ENCODE results near the gene RNF168. TPM values are rescaled to one million over a fixed set of nuclear protein-coding genes. Genes with fewer than 3 reads are reported as not detected.
"Not testable (repeated sequence)": the region's sequence is repeated elsewhere in the genome, so short reads cannot be mapped to it uniquely, and the experiment has no call there.

RNF168 gene
- polyA plus RNA-seq, 2 of the 4 experiments (the other 2 are of a cell fraction), result 3.8 to 5.9 TPM

DNA sequence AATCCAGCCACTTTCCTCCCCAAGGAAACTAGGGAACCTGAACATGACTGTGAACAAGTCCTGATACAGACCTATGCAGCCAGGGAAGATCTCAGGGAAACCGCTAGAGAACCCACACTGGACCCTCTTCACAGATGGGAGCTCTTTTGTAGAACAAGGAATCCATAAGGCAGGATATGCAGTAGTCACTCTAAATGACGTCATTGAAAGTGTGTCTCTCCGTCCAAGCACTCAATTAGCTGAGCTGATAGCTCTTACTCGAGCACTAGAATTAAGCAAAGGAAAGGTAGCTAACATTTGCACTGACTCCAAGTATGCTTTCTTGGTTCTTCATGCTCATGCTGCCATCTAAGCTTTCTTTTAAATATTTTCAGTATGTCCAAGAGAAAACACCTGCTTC is 21.6 kb upstream of the RNF168 start:
- Histone ChIP-seq H3K4me1 (peaks cover 9% of the 10 kb centered on the region), H3K27ac (no peak overlapping the region), H3K9me3 (peaks cover 20% of the 10 kb centered on the region), H3K4me2 (no peak overlapping the region), H3K4me3 (no peak overlapping the region)
- ChIA-PET CTCF (interaction anchor here (0.7 kb wide), 1 partner anchor 15 kb away, joined by 3 read pairs; no protein-coding TSS in a partner anchor), POLR2A (no interaction called here)
- WGBS (ENCODE audit: missing lambda C conversion rate), result 70% methylated on average over 4 of the region's 4 CpGs
- TF ChIP-seq MAX (IDR thresholded peaks at IDR 0.05) (no peak), EHMT2 (IDR thresholded peaks at IDR 0.05; ENCODE audit: low read depth) (no peak), CHD2 (IDR thresholded peaks at IDR 0.05; ENCODE audit: low read length, partially characterized antibody) (no peak), REST (IDR thresholded peaks at IDR 0.05) (no peak), CHD4 (IDR thresholded peaks at IDR 0.05; ENCODE audit: borderline replicate concordance) (no peak), RCOR1 (IDR thresholded peaks at IDR 0.05; ENCODE audit: low read depth, low read length) (no peak), TP53 (CRISPR knock-in tag; IDR thresholded peaks at IDR 0.05) (no peak), HOXB5 (CRISPR knock-in tag; IDR thresholded peaks at IDR 0.05) (no peak), MAZ (IDR thresholded peaks at IDR 0.05; ENCODE audit: borderline replicate concordance, low read depth, low read length) (no peak), RARB (CRISPR knock-in tag; IDR thresholded peaks at IDR 0.05) (no peak), POLR2AphosphoS2 (conservative IDR thresholded peaks at IDR 0.05; ENCODE audit: low read length) (no peak), PBX3 (IDR thresholded peaks at IDR 0.05) (no peak), RNF2 (IDR thresholded peaks at IDR 0.05; ENCODE audit: borderline replicate concordance, low read depth) (no peak)
- TF ChIP-seq, protein P1, sequence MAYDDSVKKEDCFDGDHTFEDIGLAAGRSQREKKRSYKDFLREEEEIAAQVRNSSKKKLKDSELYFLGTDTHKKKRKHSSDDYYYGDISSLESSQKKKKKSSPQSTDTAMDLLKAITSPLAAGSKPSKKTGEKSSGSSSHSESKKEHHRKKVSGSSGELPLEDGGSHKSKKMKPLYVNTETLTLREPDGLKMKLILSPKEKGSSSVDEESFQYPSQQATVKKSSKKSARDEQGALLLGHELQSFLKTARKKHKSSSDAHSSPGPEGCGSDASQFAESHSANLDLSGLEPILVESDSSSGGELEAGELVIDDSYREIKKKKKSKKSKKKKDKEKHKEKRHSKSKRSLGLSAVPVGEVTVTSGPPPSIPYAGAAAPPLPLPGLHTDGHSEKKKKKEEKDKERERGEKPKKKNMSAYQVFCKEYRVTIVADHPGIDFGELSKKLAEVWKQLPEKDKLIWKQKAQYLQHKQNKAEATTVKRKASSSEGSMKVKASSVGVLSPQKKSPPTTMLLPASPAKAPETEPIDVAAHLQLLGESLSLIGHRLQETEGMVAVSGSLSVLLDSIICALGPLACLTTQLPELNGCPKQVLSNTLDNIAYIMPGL (CRISPR knock-in tag; IDR thresholded peaks at IDR 0.05; ENCODE audit: borderline replicate concordance), result no peak
- DNase-seq (ENCODE audit: low read depth in 1 of 2, low spot score in 1 of 2), result no peak
- ATAC-seq, result no peak
- FAIRE-seq, result no peak

- POLR2A ChIA-PET, result no interaction called here
- peaks cover 9% of the 10 kb centered on the region for H3K4me1 ChIP-seq
- no peak for ATAC-seq
Observed at GRCh38 chr3:196524527-196524926, 21.0 kb upstream of the RNF168 start.

GRCh38 chr3:196523841-196524240 is 20.3 kb upstream of the RNF168 start:
- CTCF ChIA-PET, result interaction anchor here (0.6 to 2.5 kb wide), 5 partner anchors 14 to 160 kb away, joined by 3 to 8 read pairs (median 4); partner anchors contain the start of gene RNF168
- POLR2A ChIA-PET, result no interaction called here

More at GRCh38 chr3:196524527-196524926, 21.0 kb upstream of the RNF168 start:
- CTCF ChIA-PET, result interaction anchor here (0.6 to 1.1 kb wide), 3 partner anchors 20 to 160 kb away, joined by 3 to 4 read pairs (median 4); partner anchors contain the start of gene RNF168
- TF ChIP-seq MYC (IDR thresholded peaks at IDR 0.05; ENCODE audit: borderline replicate concordance, low read length), result no peak
- peak in 1 of 2 experiments; percentile 18; a peak in 2 of 5 replicates for TF ChIP-seq RAD21 (conservative IDR thresholded peaks at IDR 0.05 in 1 of 2, IDR thresholded peaks at IDR 0.05 in 1 of 2)
- Histone ChIP-seq H3K27ac (no peak overlapping the region), H3K4me2 (no peak overlapping the region), H3K9me3 (peaks cover 26% of the 10 kb centered on the region), H3K4me3 (no peak overlapping the region)
- FAIRE-seq, result no peak
- 56% methylated on average over 4 of the region's 5 CpGs for WGBS (ENCODE audit: missing lambda C conversion rate)
- no peak for DNase-seq (ENCODE audit: low read depth in 1 of 2, low spot score in 1 of 2)

DNA sequence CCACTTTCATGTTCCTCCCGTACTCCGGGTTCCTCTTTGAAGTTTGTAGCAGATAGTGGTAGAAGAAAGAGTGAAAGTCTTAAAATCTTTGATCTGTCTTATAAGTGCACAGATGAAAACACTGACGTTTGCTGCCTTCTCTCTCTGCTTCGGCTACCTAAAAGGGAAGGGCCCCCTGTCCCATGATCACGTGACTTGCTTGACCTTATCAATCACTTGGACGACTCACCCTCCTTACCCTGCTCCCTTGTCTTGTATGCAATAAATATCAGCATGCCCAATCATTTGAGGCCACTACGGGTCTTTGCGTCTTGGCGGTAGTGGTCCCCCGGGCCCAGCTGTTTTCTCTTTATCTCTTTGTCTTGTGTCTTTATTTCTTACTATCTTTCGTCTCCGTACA is 17.7 kb upstream of the RNF168 start:
- H3K4me2 ChIP-seq; H3K4me1 ChIP-seq; ATAC-seq; H3K27ac ChIP-seq; FAIRE-seq; POLR2A ChIA-PET; H3K4me3 ChIP-seq; DNase-seq (ENCODE audit: low read depth in 1 of 2, low spot score in 1 of 2): not testable (repeated sequence)
- CTCF ChIA-PET, result interaction anchor here (1.0 to 2.0 kb wide), 4 partner anchors 8 to 457 kb away, joined by 4 to 6 read pairs (median 4); no protein-coding TSS in a partner anchor
- H3K9me3 ChIP-seq, result peaks cover 43% of the 10 kb centered on the region
- WGBS (ENCODE audit: missing lambda C conversion rate), result 67% methylated on average over 12 of the region's 12 CpGs

More at GRCh38 chr3:196523841-196524240, 20.3 kb upstream of the RNF168 start:
- FAIRE-seq (no peak), ATAC-seq (no peak), DNase-seq (ENCODE audit: low read depth in 1 of 2, low spot score in 1 of 2) (no peak)
- Histone ChIP-seq H3K27ac (no peak overlapping the region), H3K4me2 (no peak overlapping the region), H3K4me3 (no peak overlapping the region), H3K9me3 (peaks cover 32% of the 10 kb centered on the region), H3K4me1 (peaks cover 9% of the 10 kb centered on the region)
- 85% methylated on average over 3 of the region's 4 CpGs for WGBS (ENCODE audit: missing lambda C conversion rate)
- TF ChIP-seq JUNB (IDR thresholded peaks at IDR 0.05), result no peak
- TF ChIP-seq BHLHE40 (IDR thresholded peaks at IDR 0.05; ENCODE audit: low read depth, low read length), result no peak
- TF ChIP-seq NFE2L2 (conservative IDR thresholded peaks at IDR 0.05; ENCODE audit: low read length), result no peak
- TF ChIP-seq MYC (IDR thresholded peaks at IDR 0.05; ENCODE audit: borderline replicate concordance, low read length), result no peak
- TF ChIP-seq HDAC2 (IDR thresholded peaks at IDR 0.05), result no peak
- no peak for TF ChIP-seq ZNF302 (CRISPR knock-in tag; IDR thresholded peaks at IDR 0.05)
- TF ChIP-seq CHD4 (IDR thresholded peaks at IDR 0.05; ENCODE audit: borderline replicate concordance), result no peak
- TF ChIP-seq FOSB (CRISPR knock-in tag; IDR thresholded peaks at IDR 0.05), result no peak
- no peak for TF ChIP-seq EHF (CRISPR knock-in tag; IDR thresholded peaks at IDR 0.05)
- TF ChIP-seq FOSL2 (IDR thresholded peaks at IDR 0.05), result no peak
- TF ChIP-seq FOSL2 (CRISPR knock-in tag; IDR thresholded peaks at IDR 0.05), result no peak
- no peak for TF ChIP-seq PHF8 (IDR thresholded peaks at IDR 0.05; ENCODE audit: borderline replicate concordance, low read depth)
- no peak for TF ChIP-seq HEYL (CRISPR knock-in tag; IDR thresholded peaks at IDR 0.05)
- no peak for TF ChIP-seq RCOR1 (IDR thresholded peaks at IDR 0.05; ENCODE audit: low read depth, low read length)
- TF ChIP-seq EHMT2 (IDR thresholded peaks at IDR 0.05; ENCODE audit: low read depth), result no peak
